ENCODE results near the gene RAB38.

The RAB38 gene

DNA sequence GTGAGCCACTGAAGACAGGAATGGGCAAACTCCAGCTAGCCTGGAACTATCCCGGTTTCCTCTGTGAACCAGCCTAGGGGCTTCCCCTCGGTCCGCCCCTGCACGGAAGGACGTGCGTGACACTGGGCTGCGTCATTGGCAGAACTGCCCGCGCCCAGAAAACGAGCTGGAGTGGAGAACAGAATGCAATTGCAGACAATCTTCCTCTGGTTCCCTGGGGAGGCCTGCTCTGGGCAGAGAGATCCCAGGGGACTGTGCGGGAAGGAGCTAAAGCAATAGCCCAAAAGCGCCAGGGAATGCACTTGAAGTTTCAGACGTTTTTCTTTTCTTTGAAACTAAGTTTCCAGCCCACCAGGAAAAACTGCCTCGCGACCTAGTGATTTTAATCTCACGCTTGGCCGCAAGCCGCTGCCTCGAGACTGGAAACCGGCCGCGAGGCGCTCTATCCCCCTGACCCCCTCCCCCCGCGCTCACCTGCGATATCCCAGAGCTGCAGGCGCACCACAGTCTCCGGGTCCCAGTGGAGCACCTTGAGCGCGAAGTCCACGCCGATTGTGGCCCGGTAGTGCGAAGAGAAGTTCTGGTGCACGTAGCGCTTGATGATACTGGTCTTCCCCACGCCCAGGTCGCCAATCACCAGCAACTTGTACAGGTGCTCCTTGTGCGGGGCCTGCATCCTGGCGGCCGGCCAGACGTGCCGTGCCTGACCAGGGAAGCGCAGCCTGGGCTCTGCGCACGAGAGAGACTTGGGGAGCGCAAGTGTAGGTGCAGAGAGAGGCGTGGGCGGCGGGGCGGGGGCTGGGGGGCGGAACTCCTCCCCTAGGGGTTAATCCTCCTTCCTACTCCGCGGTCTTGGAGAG is at the start of gene RAB38:
RAB38 (minus strand) TSS at position 735 of the 860 bp plus-strand sequence; CDS start at position 676, 59 bp downstream.
- TF ChIP-seq, protein P1, sequence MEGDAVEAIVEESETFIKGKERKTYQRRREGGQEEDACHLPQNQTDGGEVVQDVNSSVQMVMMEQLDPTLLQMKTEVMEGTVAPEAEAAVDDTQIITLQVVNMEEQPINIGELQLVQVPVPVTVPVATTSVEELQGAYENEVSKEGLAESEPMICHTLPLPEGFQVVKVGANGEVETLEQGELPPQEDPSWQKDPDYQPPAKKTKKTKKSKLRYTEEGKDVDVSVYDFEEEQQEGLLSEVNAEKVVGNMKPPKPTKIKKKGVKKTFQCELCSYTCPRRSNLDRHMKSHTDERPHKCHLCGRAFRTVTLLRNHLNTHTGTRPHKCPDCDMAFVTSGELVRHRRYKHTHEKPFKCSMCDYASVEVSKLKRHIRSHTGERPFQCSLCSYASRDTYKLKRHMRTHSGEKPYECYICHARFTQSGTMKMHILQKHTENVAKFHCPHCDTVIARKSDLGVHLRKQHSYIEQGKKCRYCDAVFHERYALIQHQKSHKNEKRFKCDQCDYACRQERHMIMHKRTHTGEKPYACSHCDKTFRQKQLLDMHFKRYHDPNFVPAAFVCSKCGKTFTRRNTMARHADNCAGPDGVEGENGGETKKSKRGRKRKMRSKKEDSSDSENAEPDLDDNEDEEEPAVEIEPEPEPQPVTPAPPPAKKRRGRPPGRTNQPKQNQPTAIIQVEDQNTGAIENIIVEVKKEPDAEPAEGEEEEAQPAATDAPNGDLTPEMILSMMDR (IDR thresholded peaks at IDR 0.05; ENCODE audit: control insufficient read depth, extremely low read depth, insufficient read depth) = no peak
- no peak for DNase-seq (ENCODE audit: low read depth)
- H3K4me3 ChIP-seq (ENCODE audit: low read depth, low read length) = no peak within 1 kb of the TSS

DNA sequence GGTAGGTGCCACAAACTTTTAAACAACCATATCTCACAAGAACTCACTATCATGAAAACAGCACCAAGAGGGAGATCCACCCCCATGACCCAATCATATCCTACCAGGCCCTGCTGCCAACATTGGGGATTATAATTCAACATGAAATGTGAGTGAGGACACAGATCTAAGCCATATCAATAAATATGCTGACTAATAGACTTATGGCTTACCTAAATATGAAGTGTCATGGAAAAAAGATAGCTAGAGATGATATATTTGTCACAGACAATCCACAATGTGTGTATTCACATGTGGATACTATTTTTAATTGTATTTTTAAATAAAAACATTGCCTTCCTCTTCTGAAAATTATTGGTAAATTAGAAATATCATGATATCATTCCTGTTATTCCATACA is 38.2 kb upstream of the RAB38 start:
- TF ChIP-seq, protein P1 (IDR thresholded peaks at IDR 0.05; ENCODE audit: control insufficient read depth, extremely low read depth, insufficient read depth) = no peak
- DNase-seq (ENCODE audit: low read depth) = no peak
- H3K4me3 ChIP-seq (ENCODE audit: low read depth, low read length) = no peak overlapping the region

DNA sequence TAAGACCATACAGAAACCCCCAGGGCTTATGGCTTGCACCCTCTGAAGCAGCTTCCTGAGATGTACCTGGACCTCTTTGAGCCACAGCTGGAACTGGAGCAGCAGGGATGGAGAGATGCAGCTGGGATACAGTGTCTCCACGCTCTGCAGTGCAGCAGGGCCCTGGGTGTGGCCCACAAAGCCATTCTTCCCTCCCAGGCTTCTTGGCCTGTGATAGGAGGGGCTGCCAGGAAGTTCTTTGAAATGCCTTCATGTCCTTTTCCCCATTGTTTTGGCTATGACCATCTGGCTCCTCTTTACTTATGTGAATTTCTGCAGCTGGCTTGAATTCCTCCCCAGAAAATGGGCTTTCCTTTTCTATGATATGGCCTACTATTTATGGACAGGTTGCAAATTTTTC is 37.1 kb upstream of the RAB38 start:
- TF ChIP-seq, protein P1 (IDR thresholded peaks at IDR 0.05; ENCODE audit: control insufficient read depth, extremely low read depth, insufficient read depth) = no peak
- no peak overlapping the region for H3K4me3 ChIP-seq (ENCODE audit: low read depth, low read length)
- no peak for DNase-seq (ENCODE audit: low read depth)

DNA sequence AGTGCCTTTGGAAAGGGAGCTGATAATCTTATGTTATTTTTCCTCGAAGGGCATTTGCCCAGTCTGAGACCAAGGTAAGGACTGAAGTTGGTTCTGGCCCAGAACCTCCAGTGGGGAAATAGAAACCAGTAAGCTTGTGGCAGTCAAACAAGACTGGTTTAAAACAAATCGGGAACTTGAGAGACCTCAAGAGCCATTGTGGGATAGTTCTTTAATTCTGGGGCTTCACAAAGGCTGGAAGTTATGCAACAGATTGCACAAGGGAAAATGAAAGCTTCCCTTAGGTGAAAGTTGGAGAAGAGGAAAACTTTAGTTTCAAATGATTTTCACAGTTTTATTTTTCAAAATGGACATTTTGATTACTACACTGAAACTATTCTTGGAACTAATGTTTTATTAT is 33.5 kb upstream of the RAB38 start:
- no peak overlapping the region for H3K4me3 ChIP-seq (ENCODE audit: low read depth, low read length)
- DNase-seq (ENCODE audit: low read depth) = no peak
- TF ChIP-seq, protein P1 (IDR thresholded peaks at IDR 0.05; ENCODE audit: control insufficient read depth, extremely low read depth, insufficient read depth) = no peak

DNA sequence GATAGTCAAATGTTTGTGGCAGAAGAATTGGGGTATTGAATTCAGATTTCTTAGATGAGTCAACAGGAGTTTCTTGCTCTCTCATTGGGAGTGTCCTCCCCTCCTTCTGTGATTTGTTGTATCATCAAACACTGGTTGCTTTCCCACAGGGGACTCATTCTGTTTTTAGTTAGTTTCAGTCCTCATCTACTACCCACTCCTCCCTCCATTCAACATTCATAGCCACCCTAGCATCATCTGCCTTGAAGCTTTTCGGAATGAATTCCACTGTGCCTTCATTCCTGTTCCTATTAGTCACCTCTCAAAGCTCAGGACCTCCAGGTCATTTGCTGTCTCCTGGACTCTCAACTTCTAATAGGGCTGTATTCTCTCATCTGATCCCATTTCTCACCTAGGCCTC is 31.5 kb upstream of the RAB38 start:
- no peak overlapping the region for H3K4me3 ChIP-seq (ENCODE audit: low read depth, low read length)
- TF ChIP-seq, protein P1 (IDR thresholded peaks at IDR 0.05; ENCODE audit: control insufficient read depth, extremely low read depth, insufficient read depth) = no peak
- no peak for DNase-seq (ENCODE audit: low read depth)

DNA sequence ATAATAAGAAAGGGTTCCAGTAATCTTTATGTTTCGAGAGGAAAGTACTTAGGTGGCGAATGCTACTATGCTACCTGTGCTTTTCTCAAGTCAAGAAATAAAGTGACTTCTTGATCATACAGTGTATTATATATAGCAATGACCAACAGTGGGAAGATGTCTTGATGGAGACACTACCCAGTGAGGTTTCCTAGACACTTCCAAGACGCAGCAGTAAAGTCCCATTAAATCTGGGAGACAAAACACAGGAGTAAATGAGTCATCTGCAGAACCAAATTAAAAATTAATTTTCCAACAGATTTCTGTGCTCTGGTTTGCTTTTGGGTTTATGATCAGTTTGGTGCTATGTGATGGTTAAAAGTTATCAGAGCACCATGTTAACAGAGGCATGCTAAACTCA is 29.1 kb upstream of the RAB38 start:
- no peak for DNase-seq (ENCODE audit: low read depth)
- TF ChIP-seq, protein P1 (IDR thresholded peaks at IDR 0.05; ENCODE audit: control insufficient read depth, extremely low read depth, insufficient read depth) = no peak
- no peak overlapping the region for H3K4me3 ChIP-seq (ENCODE audit: low read depth, low read length)

DNA sequence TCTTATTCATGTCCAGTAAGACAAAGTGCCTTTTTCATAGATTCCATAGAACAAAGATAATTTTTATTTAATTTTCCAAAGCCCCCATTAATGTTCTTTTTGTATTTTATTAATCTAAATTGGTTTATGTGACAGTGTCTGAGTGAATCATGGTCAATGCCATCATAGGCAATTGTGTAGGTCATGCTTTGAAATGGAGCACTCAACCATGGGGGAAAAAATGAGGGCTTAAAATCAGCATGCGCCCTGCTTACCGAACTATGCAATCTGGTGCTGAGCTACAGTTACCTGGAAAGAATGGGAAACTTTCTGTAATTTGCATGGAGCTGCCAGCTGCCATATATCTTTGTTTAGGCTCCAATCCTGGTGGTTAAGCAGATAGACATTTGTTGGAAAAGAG is 28.4 kb upstream of the RAB38 start:
- no peak overlapping the region for H3K4me3 ChIP-seq (ENCODE audit: low read depth, low read length)
- TF ChIP-seq, protein P1 (IDR thresholded peaks at IDR 0.05; ENCODE audit: control insufficient read depth, extremely low read depth, insufficient read depth) = no peak
- DNase-seq (ENCODE audit: low read depth) = no peak
